HepG2 (cell line): ENCODE measurements around the gene TMEM167A. TPM values are rescaled to one million over a fixed set of nuclear protein-coding genes. Genes with fewer than 3 reads are reported as not detected.

Experiments
- ASH2L ChIP-seq: fragments of 300-600, 200-600 bp; sonication (generic); IDR thresholded peaks from 2 replicates; pipeline ENCODE4 v1.7.0; 2017; ENCODE audit warnings: low read depth, mild to moderate bottlenecking, moderate library complexity, mixed read lengths, low read length; ENCODE audit not compliant: insufficient read length
- CHD2 ChIP-seq: IDR thresholded peaks from 2 replicates; pipeline ENCODE4 v1.6.1; 2011; ENCODE audit warnings: low read depth, low read length, improper control_type of control experiment
- CSRNP1 ChIP-seq: sonication (generic); formaldehyde crosslinking; IDR thresholded peaks from 2 replicates; pipeline ENCODE4 v1.8.1; 2023; ENCODE audit warnings: mild to moderate bottlenecking, missing genetic modification reagents
- DNMT3B ChIP-seq: conservative IDR thresholded peaks from 2 replicates; pipeline ENCODE4 v1.6.1; 2016; ENCODE audit warnings: missing biosample characterization, control low read depth
- FOXK1 ChIP-seq: sonication (generic); formaldehyde crosslinking; IDR thresholded peaks from 2 replicates; pipeline ENCODE4 v1.4.0; 2020; ENCODE audit warnings: low read depth, missing genetic modification reagents, borderline replicate concordance
- HNRNPL ChIP-seq: fragments of 200-400 bp; formaldehyde crosslinking; IDR thresholded peaks from 2 replicates; pipeline ENCODE4 v1.6.1; 2017; ENCODE audit warnings: mild to moderate bottlenecking, low read depth, low read length
- HOXA3 ChIP-seq: sonication (generic); formaldehyde crosslinking; IDR thresholded peaks from 2 replicates; pipeline ENCODE4 v1.5.0; 2020; ENCODE audit warnings: missing genetic modification reagents
- ISL2 ChIP-seq: sonication (generic); formaldehyde crosslinking; IDR thresholded peaks from 2 replicates; pipeline ENCODE4 v1.5.0; 2020; ENCODE audit warnings: missing genetic modification reagents
- KMT2B ChIP-seq: IDR thresholded peaks from 2 replicates; pipeline ENCODE4 v1.6.1; 2016; ENCODE audit warnings: missing genetic modification reagents, missing compliant biosample characterization
- MBD4 ChIP-seq: IDR thresholded peaks from 2 replicates; pipeline ENCODE4 v1.6.1; 2012; ENCODE audit warnings: low read length, inconsistent platforms, borderline replicate concordance
- PATZ1 ChIP-seq: sonication (generic); formaldehyde crosslinking; IDR thresholded peaks from 2 replicates; pipeline ENCODE4 v1.4.0; 2020; ENCODE audit warnings: missing genetic modification reagents
- POGZ ChIP-seq: sonication (generic); formaldehyde crosslinking; IDR thresholded peaks from 2 replicates; pipeline ENCODE4 v1.4.0; 2020; ENCODE audit warnings: mild to moderate bottlenecking, missing genetic modification reagents
- SMC3 ChIP-seq: IDR thresholded peaks from 2 replicates; pipeline ENCODE4 v1.6.1; 2011; ENCODE audit warnings: low read length, improper control_type of control experiment
- SNAPC2 ChIP-seq: sonication (generic); formaldehyde crosslinking; IDR thresholded peaks from 2 replicates; pipeline ENCODE4 v1.8.1; 2022; ENCODE audit warnings: mild to moderate bottlenecking, missing genetic modification reagents
- SP5 ChIP-seq: IDR thresholded peaks from 2 replicates; pipeline ENCODE4 v1.6.1; 2016; ENCODE audit warnings: low read depth, borderline replicate concordance
- TEAD3 ChIP-seq: optimal IDR thresholded peaks from 2 replicates; pipeline ENCODE3; 2016; ENCODE audit warnings: borderline replicate concordance
- ZBTB49 ChIP-seq: sonication (generic); formaldehyde crosslinking; IDR thresholded peaks from 2 replicates; pipeline ENCODE4 v1.4.0; 2020; ENCODE audit warnings: missing genetic modification reagents, borderline replicate concordance
- ZMYM4 ChIP-seq: sonication (generic); formaldehyde crosslinking; IDR thresholded peaks from 2 replicates; pipeline ENCODE4 v1.8.1; 2023; ENCODE audit warnings: mild to moderate bottlenecking, missing genetic modification reagents
- ZNF20 ChIP-seq: sonication (generic); formaldehyde crosslinking; IDR thresholded peaks from 2 replicates; pipeline ENCODE4 v1.4.0; 2020; ENCODE audit warnings: mild to moderate bottlenecking, moderate library complexity, missing genetic modification reagents
- ZNF24 ChIP-seq: fragments of 450-650 bp; IDR thresholded peaks from 2 replicates; pipeline ENCODE4 v1.6.1; 2017; ENCODE audit warnings: antibody characterized with exemption, mild to moderate bottlenecking
- ZNF614 ChIP-seq: IDR thresholded peaks from 2 replicates; pipeline ENCODE4 v1.6.1; 2018; ENCODE audit warnings: missing biosample characterization, missing genetic modification reagents, inconsistent platforms, borderline replicate concordance
- ZNF703 ChIP-seq: sonication (generic); formaldehyde crosslinking; IDR thresholded peaks from 2 replicates; pipeline ENCODE4 v1.5.1; 2020; ENCODE audit warnings: missing genetic modification reagents, mild to moderate bottlenecking, moderate library complexity, borderline replicate concordance
- ZNF772 ChIP-seq: sonication (generic); formaldehyde crosslinking; IDR thresholded peaks from 2 replicates; pipeline ENCODE4 v1.5.0; 2020; ENCODE audit warnings: mild to moderate bottlenecking, missing genetic modification reagents
- polyA plus RNA-seq, 8 experiments: library from polyadenylated mRNA; depleted of rRNA in 3 of 8; stranded (reverse) in 7 of 8; unstranded in 1 of 8; fragments of >200 nt; fragmentation: Illumina TruSeq in 4 of 8; extraction: Trizol in 4 of 8; gene quantifications; 2 replicates each; pipeline versions ENCODE4 v1.2.1 to v1.2.3, GENCODE V29; 2011 to 2016; ENCODE audit warnings: low read depth in 4 of 8, missing spikeins in 1 of 8, mixed read lengths in 1 of 8; ENCODE audit not compliant: insufficient read depth in 1 of 8
- total RNA-seq, 5 experiments: library from RNA; depleted of rRNA; stranded (reverse); fragments of >200 nt; fragmentation: Illumina TruSeq; extraction: Trizol; gene quantifications; 2 replicates each; pipeline ENCODE4 v1.2.3, GENCODE V29; 2016; ENCODE audit warnings: low read depth in 1 of 5
- TF ChIP-seq, protein P1 (sequence below): sonication (generic); IDR thresholded peaks from 2 replicates; pipeline ENCODE4 v1.6.1; 2016; ENCODE audit warnings: low read depth, borderline replicate concordance

Gene TMEM167A
- total and polyA plus RNA-seq, 2 of the 13 experiments (the other 11 are each of a cell fraction or from before 2014, with no cell fraction given): 47.0 to 78.7 TPM

DNA sequence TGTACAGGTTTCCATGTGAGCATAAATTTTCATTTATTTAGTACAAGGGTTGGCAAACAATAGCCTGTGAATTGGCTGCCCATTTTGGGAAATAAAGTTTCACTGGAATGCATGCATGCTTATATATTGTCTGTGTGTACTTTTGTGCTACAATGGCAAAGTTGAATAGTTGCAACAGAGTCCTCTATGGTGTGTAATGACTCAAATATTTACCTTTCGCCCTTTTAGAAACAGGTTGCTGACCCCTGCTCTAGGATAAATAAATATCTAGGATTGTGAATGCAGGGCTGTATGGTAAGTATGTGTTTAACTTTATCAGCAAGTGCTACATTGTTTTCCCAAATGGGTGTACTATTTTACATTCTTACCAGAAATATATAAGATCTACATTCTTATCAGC is 47.4 kb upstream of the TMEM167A start (continued):
- TF ChIP-seq POGZ (CRISPR knock-in tag) (peak; percentile 69; the same call in 1 of the 2 replicates), DNMT3B (CRISPR knock-in tag) (no peak), ZNF20 (CRISPR knock-in tag) (no peak), HOXA3 (CRISPR knock-in tag) (peak; percentile 22; the same call in 1 of the 2 replicates), PATZ1 (peak; percentile 68; the same call in 1 of the 2 replicates), SNAPC2 (CRISPR knock-in tag) (peak; percentile 37; the same call in 1 of the 2 replicates), ASH2L (peak; percentile 53), CHD2 (no peak), MBD4 (peak; percentile 90; the same call in 1 of the 2 replicates), ZNF24 (peak; percentile 44; the same call in 1 of the 2 replicates), FOXK1 (CRISPR knock-in tag) (peak; percentile 97), ZNF614 (CRISPR knock-in tag) (0 out of 2 replicates have a peak, but pooled peaks have one; percentile 42), SP5 (peak; percentile 59; the same call in 1 of the 2 replicates), ZNF772 (CRISPR knock-in tag) (peak; percentile 47; the same call in 1 of the 2 replicates), ZNF703 (CRISPR knock-in tag) (peak; percentile 28; the same call in 1 of the 2 replicates), ZBTB49 (CRISPR knock-in tag) (no peak), KMT2B (0 out of 2 replicates have a peak, but pooled peaks have one; percentile 46), ISL2 (CRISPR knock-in tag) (peak; percentile 95), SMC3 (peak; percentile 41; the same call in 1 of the 2 replicates), ZMYM4 (CRISPR knock-in tag) (peak; percentile 78; the same call in 1 of the 2 replicates), CSRNP1 (0 out of 2 replicates have a peak, but pooled peaks have one; percentile 38), TEAD3 (peak; percentile 94), HNRNPL (no peak)
- TF ChIP-seq, protein P1, sequence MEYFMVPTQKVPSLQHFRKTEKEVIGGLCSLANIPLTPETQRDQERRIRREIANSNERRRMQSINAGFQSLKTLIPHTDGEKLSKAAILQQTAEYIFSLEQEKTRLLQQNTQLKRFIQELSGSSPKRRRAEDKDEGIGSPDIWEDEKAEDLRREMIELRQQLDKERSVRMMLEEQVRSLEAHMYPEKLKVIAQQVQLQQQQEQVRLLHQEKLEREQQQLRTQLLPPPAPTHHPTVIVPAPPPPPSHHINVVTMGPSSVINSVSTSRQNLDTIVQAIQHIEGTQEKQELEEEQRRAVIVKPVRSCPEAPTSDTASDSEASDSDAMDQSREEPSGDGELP: 0 out of 2 replicates have a peak, but pooled peaks have one; percentile 46
